ENCODE measurements around the gene NCDN.

Gene NCDN

DNA sequence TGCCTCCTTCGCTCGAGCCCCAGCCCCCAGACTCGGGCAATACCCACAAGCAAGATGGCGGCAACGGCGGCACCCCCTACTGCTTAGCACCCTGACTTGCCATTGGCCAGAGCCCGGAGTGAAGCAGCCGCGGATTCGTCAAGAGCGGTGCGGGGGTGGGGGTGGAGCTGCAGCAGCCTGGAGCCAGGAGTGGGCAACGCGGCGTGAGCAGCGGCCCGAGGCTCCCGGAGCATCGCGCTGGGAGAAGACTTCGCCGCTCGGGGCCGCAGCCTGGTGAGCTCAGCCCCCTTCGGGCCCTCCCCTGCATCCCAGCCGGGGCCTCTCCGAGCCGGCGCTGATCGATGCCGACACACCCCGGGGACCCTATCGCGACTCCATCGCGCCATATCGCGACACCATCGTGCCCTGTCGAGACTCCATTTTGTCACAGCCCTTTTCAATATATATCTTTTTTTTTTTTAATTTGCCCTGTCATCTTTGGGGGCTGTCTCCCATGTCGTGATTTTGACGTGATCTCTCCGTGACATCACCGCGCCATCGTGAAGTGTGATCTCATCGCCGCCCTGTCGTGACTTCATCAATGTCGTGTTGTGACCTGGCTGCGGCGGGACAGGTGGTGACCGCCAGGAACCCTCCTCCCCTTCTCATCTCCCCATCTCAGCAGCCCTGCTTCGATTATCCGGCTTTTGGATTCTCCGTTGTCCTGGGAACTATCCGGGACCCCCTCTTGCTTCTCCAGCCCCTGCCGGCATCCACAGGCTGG lies at the start of gene NCDN:
Gene NCDN (plus strand): TSS at position 189 of the 763 bp plus-strand sequence. CDS start 392 bp downstream, at position 581.
- in situ Hi-C loops (cut with HindIII; ENCODE audit: low sequenced_read_pairs), result no loop called here

- in situ Hi-C loops (cut with HindIII; ENCODE audit: low sequenced_read_pairs), result no loop called here
Measured at GRCh38 chr1:35507947-35508346, 49.7 kb upstream of the NCDN start.

- in situ Hi-C loops (cut with HindIII; ENCODE audit: low sequenced_read_pairs), result no loop called here
Measured at GRCh38 chr1:35509558-35509957, 48.0 kb upstream of the NCDN start.

DNA sequence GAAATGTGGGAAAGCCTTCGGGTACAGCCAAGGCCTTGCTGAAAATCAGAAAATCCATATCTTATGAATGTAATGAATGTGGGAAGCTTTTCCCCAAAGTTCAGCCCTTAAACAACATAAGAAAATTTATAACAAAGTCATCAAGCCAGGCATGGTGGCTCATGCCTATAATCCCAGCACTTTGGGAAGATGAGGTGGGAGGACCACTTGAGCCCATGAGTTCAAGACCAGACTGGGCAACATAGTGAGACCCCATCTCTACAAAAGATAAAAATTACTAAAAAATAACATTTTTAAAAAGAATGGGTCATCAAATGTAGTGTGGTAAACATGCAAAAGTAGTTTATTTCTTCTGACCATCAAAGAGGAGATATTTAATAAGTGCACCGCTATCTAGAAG lies 46.3 kb upstream of the NCDN start:
- in situ Hi-C loops (cut with HindIII; ENCODE audit: low sequenced_read_pairs), result no loop called here

GRCh38 chr1:35518183-35518582 lies 39.4 kb upstream of the NCDN start:
- in situ Hi-C loops (cut with HindIII; ENCODE audit: low sequenced_read_pairs), result no loop called here

- in situ Hi-C loops (cut with HindIII; ENCODE audit: low sequenced_read_pairs), result no loop called here
Measured at GRCh38 chr1:35519432-35519831, 38.2 kb upstream of the NCDN start.

DNA sequence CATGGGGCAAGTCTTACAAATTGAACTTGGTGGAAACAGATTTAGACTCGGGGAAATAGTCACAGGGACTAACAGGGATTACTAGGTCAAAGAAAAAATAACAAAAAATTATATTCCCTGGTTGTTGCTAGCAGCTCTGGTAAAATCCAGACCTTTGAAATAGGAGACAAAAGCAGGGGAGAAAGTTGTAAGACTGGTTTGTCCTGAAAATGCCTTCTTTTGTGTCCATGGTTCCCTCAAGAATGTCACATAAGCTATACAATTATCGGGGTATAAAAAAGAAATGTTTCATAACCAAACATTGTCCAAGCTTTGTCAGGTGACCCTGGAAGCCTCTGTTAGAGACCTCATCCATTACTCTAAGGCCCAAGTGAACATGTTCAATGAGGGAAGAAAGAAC lies 33.5 kb upstream of the NCDN start:
- in situ Hi-C loops (cut with HindIII; ENCODE audit: low sequenced_read_pairs), result no loop called here

GRCh38 chr1:35530168-35530567 lies 27.4 kb upstream of the NCDN start:
- in situ Hi-C loops (cut with HindIII; ENCODE audit: low sequenced_read_pairs), result no loop called here

DNA sequence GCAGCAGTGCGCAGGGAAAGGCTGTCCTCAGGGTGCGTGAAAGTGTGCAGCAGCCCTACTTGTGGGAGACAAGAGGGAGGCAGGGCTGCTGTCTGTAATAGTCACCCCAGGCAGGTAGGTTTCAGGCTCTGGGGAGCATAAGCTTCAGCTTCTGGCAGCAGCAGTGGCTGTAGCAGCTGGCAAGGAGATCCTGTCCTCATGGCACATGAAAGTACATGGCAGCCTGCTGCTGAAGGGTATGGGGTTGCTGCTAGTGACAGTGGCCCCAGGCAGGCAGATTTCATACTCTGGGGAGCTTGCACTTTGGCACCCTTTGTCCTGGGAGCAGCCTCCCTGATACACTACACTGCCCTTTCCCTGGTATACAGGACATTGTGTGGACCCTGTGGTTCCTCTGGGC lies 26.7 kb upstream of the NCDN start:
- in situ Hi-C loops (cut with HindIII; ENCODE audit: low sequenced_read_pairs), result no loop called here

DNA sequence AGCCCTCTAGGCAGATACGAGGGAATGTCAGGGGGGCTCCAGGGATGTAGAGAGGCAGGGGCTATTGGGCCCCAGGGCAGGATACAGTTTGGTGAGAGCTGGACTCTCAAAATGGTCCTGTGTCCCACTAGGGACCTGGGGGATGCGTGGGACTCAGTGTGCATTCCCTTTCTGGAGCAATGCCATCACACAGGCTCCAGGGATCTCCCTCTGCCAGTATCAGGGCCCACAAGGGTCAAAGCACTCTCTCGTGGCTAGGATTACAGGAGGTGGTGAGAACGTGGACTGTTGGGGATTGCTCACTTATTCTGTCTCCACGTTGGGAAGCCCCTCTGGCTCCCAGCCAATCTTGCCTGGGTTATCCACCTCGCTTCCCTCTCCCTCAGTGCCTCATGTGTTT lies 26.2 kb upstream of the NCDN start:
- in situ Hi-C loops (cut with HindIII; ENCODE audit: low sequenced_read_pairs), result no loop called here

DNA sequence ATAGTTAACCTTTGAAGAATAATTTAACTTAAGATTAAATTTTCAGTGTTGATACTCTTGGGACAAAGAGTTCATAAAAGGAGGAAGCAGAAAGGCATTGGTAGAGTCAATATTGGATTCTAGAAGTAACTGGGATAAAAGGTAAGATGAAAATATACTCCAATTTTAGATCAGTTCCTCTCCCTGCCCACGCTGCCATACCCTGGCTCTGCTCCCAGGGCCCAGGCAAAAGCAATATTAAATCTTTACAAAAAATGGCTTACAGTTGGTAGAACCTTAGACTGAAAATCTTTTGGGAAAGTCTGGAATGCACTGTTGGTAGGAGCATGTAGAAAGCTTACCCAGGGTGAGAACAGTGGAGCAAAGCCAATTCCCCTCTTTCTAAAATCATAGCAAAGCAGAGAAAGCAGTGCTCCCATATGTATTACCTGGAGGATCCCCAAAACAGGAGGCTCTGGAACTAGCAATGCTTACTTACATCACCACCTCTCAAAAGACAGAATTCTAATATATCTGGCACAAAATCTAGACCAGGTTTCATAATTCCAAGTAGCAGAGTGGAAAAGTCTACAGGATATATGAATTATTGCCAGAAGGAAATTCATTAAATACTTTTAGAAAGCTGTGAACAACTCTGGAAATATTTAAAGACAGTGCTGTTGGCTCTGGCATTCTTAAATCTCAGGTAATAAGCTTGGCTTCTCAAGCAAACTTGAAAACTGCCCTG lies 24.9 kb upstream of the NCDN start:
- in situ Hi-C loops (cut with HindIII; ENCODE audit: low sequenced_read_pairs), result no loop called here

DNA sequence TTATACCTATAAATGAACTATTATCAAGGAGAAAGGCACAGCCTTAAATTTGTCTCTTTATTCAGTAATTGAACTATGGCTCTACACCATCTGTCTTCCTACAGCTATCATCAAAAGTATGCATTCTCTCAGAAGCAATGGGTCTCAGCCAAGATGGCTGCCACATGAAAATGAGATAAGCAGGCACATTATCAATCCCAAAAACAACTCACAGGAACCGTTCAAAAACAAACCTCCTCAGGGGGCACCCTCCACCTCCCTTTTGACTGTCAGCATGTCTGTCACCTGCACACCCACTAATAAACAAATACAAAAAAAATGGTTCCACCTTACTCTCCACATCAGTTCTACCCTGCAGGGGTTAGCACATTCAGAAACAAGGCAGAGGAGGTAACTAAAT lies 24.0 kb upstream of the NCDN start:
- in situ Hi-C loops (cut with HindIII; ENCODE audit: low sequenced_read_pairs), result no loop called here

- in situ Hi-C loops (cut with HindIII; ENCODE audit: low sequenced_read_pairs), result no loop called here
Measured at GRCh38 chr1:35535243-35535642, 22.4 kb upstream of the NCDN start.

- in situ Hi-C loops (cut with HindIII; ENCODE audit: low sequenced_read_pairs), result no loop called here
Measured at GRCh38 chr1:35536556-35537162, 20.9 kb upstream of the NCDN start.

DNA sequence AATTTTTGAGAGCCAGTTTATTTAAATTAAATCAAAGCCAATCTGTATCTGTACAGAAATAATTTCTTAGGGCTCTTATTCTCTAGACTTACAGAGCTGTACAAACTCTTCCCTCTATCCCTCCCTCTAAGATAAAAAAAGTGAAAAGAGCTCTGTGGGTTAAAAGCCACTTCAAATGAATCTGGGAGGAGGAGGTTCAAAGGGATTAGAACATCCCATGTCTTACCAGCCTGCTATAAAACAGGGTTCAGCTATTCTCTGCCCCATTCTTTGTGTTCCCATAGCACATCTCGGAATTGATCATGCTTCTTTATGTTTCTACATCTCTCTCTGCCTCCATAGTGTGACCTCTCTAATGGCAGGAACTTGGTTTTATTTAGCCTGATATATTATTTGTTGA lies 19.8 kb upstream of the NCDN start:
- in situ Hi-C loops (cut with HindIII; ENCODE audit: low sequenced_read_pairs), result no loop called here

DNA sequence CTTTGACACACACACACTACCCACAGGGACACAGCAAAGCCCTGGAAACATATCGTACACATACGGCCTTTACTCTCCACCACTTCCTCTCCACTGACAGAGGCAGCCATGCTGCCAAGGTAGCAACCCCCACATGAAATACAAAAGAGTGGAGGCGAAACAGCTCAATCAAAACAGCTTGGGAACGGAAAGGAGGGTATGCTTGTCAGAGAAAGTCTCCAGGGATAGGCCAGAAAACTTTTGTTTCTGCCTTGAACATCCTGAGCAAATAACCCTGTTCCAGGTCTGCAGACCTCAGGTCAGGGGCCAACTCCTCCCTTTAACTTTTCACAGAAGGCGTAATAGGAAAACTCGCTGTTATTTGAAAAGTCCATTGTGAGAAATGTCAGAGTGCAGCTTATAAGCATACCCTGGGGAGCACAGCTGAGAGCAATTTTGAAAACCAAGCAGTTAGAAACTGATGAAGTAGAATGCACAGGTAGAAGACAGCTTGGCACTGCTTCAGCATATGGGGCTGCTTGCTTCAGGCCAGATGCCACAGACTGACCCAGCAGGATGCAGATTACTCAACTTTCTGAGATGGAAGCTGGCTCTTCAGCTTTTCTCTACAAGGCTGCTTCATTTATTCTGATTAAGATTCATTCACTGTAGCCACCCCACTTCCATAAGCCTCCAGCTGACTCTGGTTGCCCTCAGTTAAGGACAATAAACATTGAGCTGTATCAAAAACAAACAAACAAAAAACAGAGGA lies 18.4 kb upstream of the NCDN start:
- in situ Hi-C loops (cut with HindIII; ENCODE audit: low sequenced_read_pairs), result no loop called here

DNA sequence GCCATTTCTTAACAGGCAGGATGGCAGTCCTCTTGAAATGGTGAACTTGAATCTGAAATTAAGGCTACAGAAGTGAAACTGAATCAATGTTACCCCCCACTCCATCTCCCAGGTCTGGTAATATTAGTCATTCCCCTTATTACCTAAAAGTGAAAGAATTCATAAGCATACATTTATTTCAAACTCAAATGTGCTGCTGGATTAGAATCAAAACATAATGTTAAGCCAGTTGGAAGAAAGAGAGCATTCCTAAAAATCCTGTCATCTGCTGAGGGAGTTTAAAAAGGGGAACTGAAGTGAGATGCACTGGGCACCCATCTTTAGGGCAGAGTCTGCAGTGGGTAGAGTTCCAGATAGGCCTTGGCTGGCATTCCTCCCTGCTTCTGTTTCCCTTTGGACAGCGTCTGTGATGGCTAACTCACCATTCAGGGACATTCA lies 17.8 kb upstream of the NCDN start:
- in situ Hi-C loops (cut with HindIII; ENCODE audit: low sequenced_read_pairs), result no loop called here

DNA sequence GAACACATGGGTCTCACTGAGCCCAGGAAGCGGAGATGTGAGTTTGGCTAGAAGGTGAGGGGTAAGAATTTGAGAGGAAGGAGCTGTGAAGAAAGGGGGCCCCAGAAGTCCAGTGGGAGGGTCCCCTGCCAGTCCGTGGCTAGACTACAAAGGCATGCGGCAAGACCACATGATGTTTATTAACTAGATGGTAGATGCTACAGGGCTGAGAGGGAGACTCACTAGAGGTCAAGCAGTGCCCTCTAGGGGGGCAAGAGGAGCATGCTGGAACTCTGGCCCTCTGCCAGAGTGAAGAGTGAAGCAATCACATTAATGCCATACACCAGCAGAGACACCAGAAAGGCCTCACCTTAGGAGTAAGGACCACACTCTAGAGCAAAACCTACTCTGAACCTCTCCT lies 12.6 kb upstream of the NCDN start:
- in situ Hi-C loops (cut with HindIII; ENCODE audit: low sequenced_read_pairs), result no loop called here

DNA sequence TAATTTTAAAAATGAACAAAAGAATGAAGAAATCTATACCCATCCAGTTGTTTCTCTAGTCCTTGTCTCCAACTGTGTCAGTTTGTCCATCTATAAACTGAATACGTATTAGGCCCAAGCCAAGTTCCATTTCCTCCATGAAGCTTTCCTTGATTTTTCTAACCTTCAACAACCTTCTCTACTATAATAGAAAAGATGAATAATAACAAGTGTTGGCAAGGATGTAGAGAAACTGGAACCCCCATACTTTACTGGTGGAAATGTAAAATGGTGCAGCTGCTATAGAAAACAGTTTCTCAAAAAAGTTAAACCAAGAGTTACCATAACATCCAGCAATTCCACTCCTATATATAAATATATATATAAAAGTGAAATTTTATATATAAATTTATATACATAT lies 11.0 kb upstream of the NCDN start:
- in situ Hi-C loops (cut with HindIII; ENCODE audit: low sequenced_read_pairs), result no loop called here

GRCh38 chr1:35553851-35554250 lies 3.7 kb upstream of the NCDN start:
- in situ Hi-C loops (cut with HindIII; ENCODE audit: low sequenced_read_pairs), result no loop called here
